Measurements from ENCODE around the gene ACTN1.

GRCh38 chr14:69002069-69002468, 23.0 kb upstream of the ACTN1 start:
- TF ChIP-seq, protein P1, sequence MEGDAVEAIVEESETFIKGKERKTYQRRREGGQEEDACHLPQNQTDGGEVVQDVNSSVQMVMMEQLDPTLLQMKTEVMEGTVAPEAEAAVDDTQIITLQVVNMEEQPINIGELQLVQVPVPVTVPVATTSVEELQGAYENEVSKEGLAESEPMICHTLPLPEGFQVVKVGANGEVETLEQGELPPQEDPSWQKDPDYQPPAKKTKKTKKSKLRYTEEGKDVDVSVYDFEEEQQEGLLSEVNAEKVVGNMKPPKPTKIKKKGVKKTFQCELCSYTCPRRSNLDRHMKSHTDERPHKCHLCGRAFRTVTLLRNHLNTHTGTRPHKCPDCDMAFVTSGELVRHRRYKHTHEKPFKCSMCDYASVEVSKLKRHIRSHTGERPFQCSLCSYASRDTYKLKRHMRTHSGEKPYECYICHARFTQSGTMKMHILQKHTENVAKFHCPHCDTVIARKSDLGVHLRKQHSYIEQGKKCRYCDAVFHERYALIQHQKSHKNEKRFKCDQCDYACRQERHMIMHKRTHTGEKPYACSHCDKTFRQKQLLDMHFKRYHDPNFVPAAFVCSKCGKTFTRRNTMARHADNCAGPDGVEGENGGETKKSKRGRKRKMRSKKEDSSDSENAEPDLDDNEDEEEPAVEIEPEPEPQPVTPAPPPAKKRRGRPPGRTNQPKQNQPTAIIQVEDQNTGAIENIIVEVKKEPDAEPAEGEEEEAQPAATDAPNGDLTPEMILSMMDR (IDR thresholded peaks at IDR 0.05), result no peak
- TF ChIP-seq EZH2 (IDR thresholded peaks at IDR 0.05), result no peak
